K562 (cell line): ENCODE data around the gene AMBRA1. TPM values are rescaled to one million over a fixed set of nuclear protein-coding genes. Genes with fewer than 3 reads are reported as not detected.

ENCODE experiments used
- BHLHE40 ChIP-seq: IDR thresholded peaks from 2 replicates; pipeline ENCODE4 v1.6.1; 2011; ENCODE audit warnings: low read length, improper control_type of control experiment
- GABPB1 ChIP-seq: sonication (generic); formaldehyde crosslinking; IDR thresholded peaks from 2 replicates; pipeline ENCODE4 v1.8.0; 2022; ENCODE audit warnings: mild to moderate bottlenecking, missing genetic modification reagents
- GTF3C2 ChIP-seq: IDR thresholded peaks from 3 replicates; pipeline ENCODE4 v1.6.1; 2011; ENCODE audit warnings: borderline replicate concordance, mild to moderate bottlenecking, moderate library complexity; ENCODE audit not compliant: insufficient read length; ENCODE audit errors: extremely low read depth
- HDAC2 ChIP-seq: fragments of 450-650 bp; IDR thresholded peaks from 2 replicates; pipeline ENCODE4 v1.6.1; 2016; ENCODE audit warnings: mild to moderate bottlenecking
- JUN ChIP-seq, 2 experiments: sonication (generic) in 1 of 2; formaldehyde crosslinking in 1 of 2; IDR thresholded peaks; 2 replicates each; pipeline versions ENCODE4 v1.6.1 to v1.8.0; 2012 to 2022; ENCODE audit warnings: borderline replicate concordance in 2 of 2, mild to moderate bottlenecking in 2 of 2, improper control_type of control experiment in 1 of 2, low read depth in 1 of 2, low read length in 1 of 2, missing genetic modification reagents in 1 of 2
- KLF16 ChIP-seq: IDR thresholded peaks from 2 replicates; pipeline ENCODE4 v1.6.1; 2016; ENCODE audit warnings: antibody characterized with exemption
- NONO ChIP-seq, 2 experiments: fragments of 200-400 bp in 1 of 2; fragments of 450-650 bp in 1 of 2; formaldehyde crosslinking in 1 of 2; IDR thresholded peaks; 2 replicates each; pipeline ENCODE4 v1.6.1; 2017; ENCODE audit warnings: low read depth in 2 of 2, mild to moderate bottlenecking in 2 of 2, moderate library complexity in 2 of 2, low read length in 1 of 2
- NR4A1 ChIP-seq, 2 experiments: fragments of 250-450 bp in 1 of 2; fragments of 450-650 bp in 1 of 2; sonication (Bioruptor Pico) in 1 of 2; IDR thresholded peaks; 2 replicates each; pipeline versions ENCODE4 v1.4.0 to v1.6.1; 2016 to 2020; ENCODE audit warnings: mild to moderate bottlenecking in 2 of 2, missing compliant biosample characterization in 1 of 2, missing genetic modification characterization in 1 of 2, moderate library complexity in 1 of 2
- NRF1 ChIP-seq, 2 experiments: fragments of 450-650 bp; IDR thresholded peaks in 1 of 2; conservative IDR thresholded peaks in 1 of 2; 2 replicates each; pipeline ENCODE4 v1.6.1; 2014; ENCODE audit warnings: mild to moderate bottlenecking in 2 of 2
- PHF20 ChIP-seq: fragments of 450-650 bp; IDR thresholded peaks from 2 replicates; pipeline ENCODE4 v1.6.1; 2018; ENCODE audit not compliant: partially characterized antibody
- SMARCA5 ChIP-seq: fragments of 450-650 bp; IDR thresholded peaks from 2 replicates; pipeline ENCODE4 v1.6.1; 2016
- SMC3 ChIP-seq: conservative IDR thresholded peaks from 2 replicates; pipeline ENCODE4 v1.6.1; 2011; ENCODE audit warnings: low read depth, low read length, improper control_type of control experiment; ENCODE audit not compliant: insufficient read depth
- SNIP1 ChIP-seq: fragments of 450-650 bp; IDR thresholded peaks from 2 replicates; pipeline ENCODE4 v1.7.1; 2017; ENCODE audit warnings: low read depth, mild to moderate bottlenecking
- TGIF2 ChIP-seq: sonication (generic); formaldehyde crosslinking; IDR thresholded peaks from 2 replicates; pipeline ENCODE4 v1.8.1; 2022; ENCODE audit warnings: mild to moderate bottlenecking, missing genetic modification reagents, moderate library complexity
- XRCC5 ChIP-seq: fragments of 200-400 bp; formaldehyde crosslinking; IDR thresholded peaks from 2 replicates; pipeline ENCODE4 v1.6.1; 2017; ENCODE audit warnings: low read depth, mild to moderate bottlenecking, low read length
- ZNF134 ChIP-seq: fragments of 250-450 bp; sonication (Bioruptor Pico); conservative IDR thresholded peaks from 2 replicates; pipeline ENCODE4 v1.4.0; 2020
- ZNF280A ChIP-seq: fragments of 450-650 bp; IDR thresholded peaks from 2 replicates; pipeline ENCODE4 v1.6.1; 2018; ENCODE audit warnings: mild to moderate bottlenecking, low read depth; ENCODE audit not compliant: partially characterized antibody
- ZZZ3 ChIP-seq: fragments of 450-650 bp; IDR thresholded peaks from 2 replicates; pipeline ENCODE4 v1.6.1; 2016; ENCODE audit warnings: antibody characterized with exemption, mild to moderate bottlenecking, moderate library complexity
- polyA plus RNA-seq, 8 experiments: library from polyadenylated mRNA; depleted of rRNA in 4 of 8; stranded (reverse) in 5 of 8; unstranded in 3 of 8; fragments of >200 nt; fragmentation: Nextera tagmentation in 2 of 8; fragmentation: Illumina TruSeq in 1 of 8; extraction: Ambion mirVana in 2 of 8; extraction: Trizol in 1 of 8; gene quantifications; 2 replicates each; pipeline versions ENCODE4 v1.2.1 to v1.2.3, GENCODE V29; 2011 to 2014; ENCODE audit warnings: inconsistent platforms in 1 of 8, missing spikeins in 1 of 8
- total RNA-seq, 7 experiments: library from RNA; depleted of rRNA in 6 of 7; stranded (reverse); fragments of >200 nt in 6 of 7; fragmentation: Illumina TruSeq in 2 of 7; extraction: Trizol in 2 of 7; gene quantifications; 2 replicates each; pipeline versions ENCODE4 v1.2.1 to v1.2.3, GENCODE V29; 2011 to 2021; ENCODE audit warnings: low replicate concordance in 1 of 7
- TF ChIP-seq, protein P1 (sequence below): fragments of 450-650 bp; formaldehyde crosslinking; IDR thresholded peaks from 2 replicates; pipeline ENCODE4 v1.4.0; 2020; ENCODE audit warnings: mild to moderate bottlenecking, moderate library complexity

The AMBRA1 gene
- total and polyA plus RNA-seq, 9 of the 15 experiments (the other 6 are each of a cell fraction or from before 2014, with no cell fraction given): 0.15 to 24.5 (median 13.0) TPM

- TF ChIP-seq KLF16: 0 out of 2 replicates have a peak, but pooled peaks have one; percentile 27
- TF ChIP-seq BHLHE40: no peak
- TF ChIP-seq SNIP1: no peak
- no peak for TF ChIP-seq ZNF280A
- no peak for TF ChIP-seq NRF1 (conservative IDR thresholded peaks at IDR 0.05 in 1 of 2, IDR thresholded peaks at IDR 0.05 in 1 of 2)
- no peak for TF ChIP-seq GTF3C2
- TF ChIP-seq ZZZ3: no peak
- TF ChIP-seq NR4A1 (CRISPR knock-in tag; IDR thresholded peaks at IDR 0.05): no peak
- TF ChIP-seq NR4A1 (tag; IDR thresholded peaks at IDR 0.05): no peak
- TF ChIP-seq NONO (IDR thresholded peaks at IDR 0.05; ENCODE audit: low read depth in 2 of 2, low read length in 1 of 2): no peak
- TF ChIP-seq, protein P1, sequence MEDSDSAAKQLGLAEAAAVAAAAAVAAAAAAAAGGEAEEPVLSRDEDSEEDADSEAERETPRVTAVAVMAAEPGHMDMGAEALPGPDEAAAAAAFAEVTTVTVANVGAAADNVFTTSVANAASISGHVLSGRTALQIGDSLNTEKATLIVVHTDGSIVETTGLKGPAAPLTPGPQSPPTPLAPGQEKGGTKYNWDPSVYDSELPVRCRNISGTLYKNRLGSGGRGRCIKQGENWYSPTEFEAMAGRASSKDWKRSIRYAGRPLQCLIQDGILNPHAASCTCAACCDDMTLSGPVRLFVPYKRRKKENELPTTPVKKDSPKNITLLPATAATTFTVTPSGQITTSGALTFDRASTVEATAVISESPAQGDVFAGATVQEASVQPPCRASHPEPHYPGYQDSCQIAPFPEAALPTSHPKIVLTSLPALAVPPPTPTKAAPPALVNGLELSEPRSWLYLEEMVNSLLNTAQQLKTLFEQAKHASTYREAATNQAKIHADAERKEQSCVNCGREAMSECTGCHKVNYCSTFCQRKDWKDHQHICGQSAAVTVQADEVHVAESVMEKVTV (CRISPR knock-in tag): peak; percentile 83
- TF ChIP-seq JUN (IDR thresholded peaks at IDR 0.05; ENCODE audit: borderline replicate concordance, low read depth, low read length): 0 out of 2 replicates have a peak, but pooled peaks have one; percentile 16
- TF ChIP-seq JUN (CRISPR knock-in tag; IDR thresholded peaks at IDR 0.05; ENCODE audit: borderline replicate concordance): no peak
- TF ChIP-seq SMARCA5: 0 out of 2 replicates have a peak, but pooled peaks have one; percentile 62
- no peak for TF ChIP-seq ZNF134 (CRISPR knock-in tag)
- TF ChIP-seq TGIF2 (CRISPR knock-in tag): no peak
- 0 out of 2 replicates have a peak, but pooled peaks have one; percentile 43 for TF ChIP-seq GABPB1 (CRISPR knock-in tag)
- peak; percentile 26; the same call in 1 of the 2 replicates for TF ChIP-seq XRCC5
- TF ChIP-seq HDAC2: no peak
- no peak for TF ChIP-seq PHF20
- TF ChIP-seq SMC3: peak; percentile 78
Observed at GRCh38 chr11:46537537-46538295, 56.1 kb downstream of the AMBRA1 start (continued).
